IPS-15b (cell line): Measurements from ENCODE around the gene ATOH8.

Experiments
- H3K27me3 ChIP-seq: one replicate; pipeline ENCODE4 v1.6.1; 2013; ENCODE audit warnings: low read length; ENCODE audit not compliant: control insufficient read depth, insufficient read depth
- H3K36me3 ChIP-seq: one replicate; pipeline ENCODE4 v1.6.1; 2013; ENCODE audit warnings: low read length; ENCODE audit not compliant: control insufficient read depth, insufficient read depth
- H3K4me1 ChIP-seq: one replicate; pipeline ENCODE4 v1.6.1; 2013; ENCODE audit warnings: mild to moderate bottlenecking, low read length; ENCODE audit not compliant: control insufficient read depth, insufficient read depth
- H3K4me3 ChIP-seq: one replicate; pipeline ENCODE4 v1.5.1; 2013; ENCODE audit warnings: low read depth, low read length
- H3K9ac ChIP-seq: one replicate; pipeline ENCODE4 v1.6.1; 2013; ENCODE audit warnings: low read depth, mild to moderate bottlenecking, low read length
- H3K9me3 ChIP-seq: one replicate; pipeline ENCODE4 v1.6.1; 2013; ENCODE audit warnings: mild to moderate bottlenecking, low read length; ENCODE audit not compliant: control insufficient read depth, insufficient read depth

Gene ATOH8

DNA sequence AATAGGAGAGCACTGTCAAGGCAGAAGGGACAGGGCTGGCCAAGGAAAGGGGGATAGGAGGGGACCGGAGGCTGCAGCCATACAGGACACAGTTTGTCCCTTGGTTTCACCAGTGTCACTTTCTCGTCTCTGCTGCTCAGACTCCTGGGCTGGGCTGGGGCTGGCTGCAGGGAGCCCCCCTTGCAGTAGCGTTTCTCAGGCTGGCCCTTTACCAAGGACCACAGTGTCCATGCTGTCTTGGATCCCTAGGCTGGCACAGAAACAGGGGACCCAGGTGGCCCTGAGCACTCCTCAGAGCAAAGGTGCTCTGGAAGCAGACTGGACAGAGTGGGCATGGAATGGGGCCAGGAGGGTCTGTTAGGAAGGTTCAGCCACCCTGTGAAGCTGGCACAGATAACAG is 34.8 kb downstream of the ATOH8 start:
- H3K36me3 ChIP-seq: no peaks in the 10 kb centered on the region
- no peaks in the 10 kb centered on the region for H3K4me1 ChIP-seq
- H3K27me3 ChIP-seq: no peaks in the 10 kb centered on the region
- H3K9ac ChIP-seq: no peak overlapping the region
- H3K4me3 ChIP-seq: no peak overlapping the region
- H3K9me3 ChIP-seq: no peaks in the 10 kb centered on the region

DNA sequence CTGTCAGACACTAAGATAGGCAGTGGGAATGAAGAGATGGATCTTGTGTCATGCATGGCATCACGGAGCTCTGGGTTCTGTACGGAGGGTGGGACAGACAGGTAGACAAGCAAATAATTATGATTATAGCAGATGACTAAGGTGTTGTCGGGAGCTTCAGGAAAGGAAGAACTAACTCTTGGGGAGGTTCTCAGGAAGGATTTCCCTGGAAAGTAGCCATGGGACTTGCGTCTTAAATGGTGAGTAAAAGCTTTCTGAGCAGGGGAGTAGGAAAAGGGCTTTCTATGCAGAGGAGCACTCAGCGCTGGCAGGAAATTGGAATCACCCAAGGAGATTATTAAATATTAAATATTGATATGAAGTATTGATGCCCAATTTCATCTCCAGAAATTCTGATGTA is 35.5 kb downstream of the ATOH8 start:
- H3K36me3 ChIP-seq: no peaks in the 10 kb centered on the region
- H3K4me3 ChIP-seq: no peak overlapping the region
- H3K27me3 ChIP-seq: no peaks in the 10 kb centered on the region
- no peaks in the 10 kb centered on the region for H3K4me1 ChIP-seq
- H3K9me3 ChIP-seq: no peaks in the 10 kb centered on the region
- no peak overlapping the region for H3K9ac ChIP-seq

DNA sequence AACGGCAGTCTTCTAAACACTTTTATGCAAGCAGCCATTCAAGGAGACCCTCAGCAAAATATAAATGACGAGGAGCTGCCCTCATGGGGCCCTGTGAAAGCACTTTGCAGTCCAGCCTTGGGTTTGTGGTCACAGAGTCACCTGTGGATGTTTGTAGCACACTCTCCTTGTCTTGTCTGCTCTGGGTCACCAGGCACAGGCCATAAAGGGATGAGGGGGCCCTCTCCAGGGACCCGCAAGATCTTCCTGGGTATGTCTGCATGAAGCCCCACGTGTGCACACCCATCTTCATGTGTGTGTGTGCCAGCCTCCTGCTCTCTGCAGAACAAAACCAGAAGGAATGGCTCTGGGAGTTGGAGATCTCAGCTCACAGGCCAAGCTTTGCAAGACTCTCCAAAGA is 36.2 kb downstream of the ATOH8 start:
- Histone ChIP-seq H3K9me3 (no peaks in the 10 kb centered on the region), H3K9ac (no peak overlapping the region), H3K4me1 (no peaks in the 10 kb centered on the region)

DNA sequence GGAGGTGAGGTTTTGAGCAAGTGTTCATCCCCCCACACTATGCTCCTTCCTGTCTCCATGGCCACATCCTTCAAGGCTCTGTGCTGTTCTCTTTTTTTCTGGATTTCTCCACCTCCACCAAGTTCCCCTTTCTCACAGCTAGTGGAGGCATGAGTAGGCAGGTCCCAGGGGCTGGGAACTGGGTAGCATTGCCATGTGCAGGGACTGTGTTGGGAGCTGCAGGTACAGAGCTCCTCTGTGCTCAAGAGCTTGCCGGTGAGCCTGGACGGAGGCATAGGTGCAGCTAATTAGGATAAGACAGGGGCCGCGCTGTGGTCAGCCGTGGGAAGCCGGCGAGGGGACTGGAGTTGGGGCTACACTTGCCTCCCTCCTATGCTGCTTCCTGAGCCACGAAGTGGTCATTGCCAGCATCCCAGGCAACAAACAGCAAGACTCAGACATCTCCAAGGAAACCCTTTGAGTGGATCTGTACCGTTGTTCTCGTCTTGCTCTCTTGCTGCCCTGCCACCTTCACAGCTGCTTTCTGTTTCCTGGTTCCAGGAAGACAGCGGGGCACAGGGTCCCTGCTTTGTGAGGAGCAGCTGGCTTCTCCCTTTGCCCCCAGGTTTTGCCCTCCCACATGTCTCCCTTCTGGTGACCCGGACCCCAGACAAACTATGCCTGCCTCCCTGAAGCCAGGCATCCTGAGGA is 36.9 kb downstream of the ATOH8 start:
- no peaks in the 10 kb centered on the region for H3K36me3 ChIP-seq
- no peaks in the 10 kb centered on the region for H3K27me3 ChIP-seq
- H3K4me1 ChIP-seq: no peaks in the 10 kb centered on the region
- H3K9ac ChIP-seq: no peak overlapping the region
- no peaks in the 10 kb centered on the region for H3K9me3 ChIP-seq
- H3K4me3 ChIP-seq: no peak overlapping the region

More for the DNA sequence above, 36.2 kb downstream of the ATOH8 start:
- Histone ChIP-seq H3K36me3 (no peaks in the 10 kb centered on the region), H3K27me3 (no peaks in the 10 kb centered on the region), H3K4me3 (no peak overlapping the region)

DNA sequence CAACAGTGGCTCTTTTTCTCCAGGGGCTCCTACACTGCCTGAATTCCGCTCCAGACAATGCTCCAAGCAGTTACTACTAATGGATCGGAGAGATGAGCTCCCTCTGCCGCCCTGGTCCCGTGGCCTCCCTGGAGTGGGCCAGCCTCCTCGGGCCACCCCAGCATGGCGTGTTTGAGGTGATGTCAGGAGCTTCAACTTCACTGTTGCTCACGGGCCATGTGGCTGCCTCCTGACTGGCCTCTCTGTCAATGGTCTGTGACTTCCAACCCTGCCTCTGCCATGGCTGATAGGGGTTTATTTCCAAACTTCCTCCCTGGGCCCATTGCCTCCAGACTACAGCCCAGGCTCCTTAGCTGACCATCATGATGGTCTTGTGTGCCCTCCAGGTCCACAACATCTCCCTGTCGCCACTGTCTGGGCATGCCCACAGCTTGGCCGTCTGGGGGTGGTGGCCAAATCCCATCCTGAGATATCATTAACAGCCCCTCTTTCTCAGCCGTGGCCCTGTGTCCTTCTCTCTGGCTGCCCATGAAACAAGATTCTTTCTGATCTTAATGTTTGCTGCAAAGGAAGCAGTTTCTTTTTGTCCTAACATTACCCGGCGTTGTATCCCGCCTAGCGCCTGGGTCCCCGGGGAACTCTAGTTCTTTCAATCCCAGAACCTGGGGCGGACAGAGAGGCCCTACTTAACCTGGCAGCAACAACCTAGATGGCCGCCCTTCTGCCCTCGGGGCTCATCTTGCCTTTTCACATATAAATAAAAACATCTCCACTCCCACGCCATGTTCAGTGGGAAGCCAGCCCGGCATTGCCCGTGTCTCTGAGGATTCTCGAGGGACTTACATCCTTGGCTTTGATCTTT is 38.1 kb downstream of the ATOH8 start:
- Histone ChIP-seq H3K9ac (no peak overlapping the region), H3K9me3 (no peaks in the 10 kb centered on the region), H3K4me1 (no peaks in the 10 kb centered on the region), H3K27me3 (no peaks in the 10 kb centered on the region), H3K36me3 (no peaks in the 10 kb centered on the region), H3K4me3 (no peak overlapping the region)

DNA sequence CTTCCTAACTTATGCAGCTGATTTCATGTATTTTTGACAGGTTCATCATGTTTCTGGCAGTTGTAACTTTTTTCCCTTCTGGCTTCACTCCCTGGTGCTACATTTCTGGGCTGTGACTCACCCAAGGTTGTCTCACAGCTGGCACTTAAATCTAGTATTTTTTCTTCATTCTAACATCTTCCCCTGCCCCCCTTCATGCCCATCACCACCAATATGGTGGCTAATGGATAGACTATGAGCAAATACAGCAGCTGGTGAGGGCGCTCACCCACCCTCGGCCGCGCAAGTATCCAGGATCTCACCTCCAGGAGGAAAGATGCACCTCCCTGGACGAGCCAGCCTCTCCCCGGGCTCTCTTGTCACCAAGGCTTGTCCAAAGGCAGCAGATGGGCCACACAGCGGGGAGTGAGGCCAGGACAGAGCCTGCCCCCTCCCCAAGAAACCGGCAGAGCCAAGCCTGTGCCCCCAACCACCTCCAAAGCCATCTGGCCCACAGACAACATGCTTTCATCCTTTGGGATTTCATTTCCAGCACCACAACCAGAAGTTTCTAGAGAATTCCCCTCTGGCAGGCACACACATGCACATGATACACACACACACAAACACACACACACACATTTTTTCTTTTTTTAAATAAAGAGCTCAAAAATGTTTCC is 39.1 kb downstream of the ATOH8 start:
- H3K9ac ChIP-seq: no peak overlapping the region
- no peak overlapping the region for H3K4me3 ChIP-seq
- H3K27me3 ChIP-seq: no peaks in the 10 kb centered on the region
- no peaks in the 10 kb centered on the region for H3K4me1 ChIP-seq
- no peaks in the 10 kb centered on the region for H3K36me3 ChIP-seq
- H3K9me3 ChIP-seq: no peaks in the 10 kb centered on the region

DNA sequence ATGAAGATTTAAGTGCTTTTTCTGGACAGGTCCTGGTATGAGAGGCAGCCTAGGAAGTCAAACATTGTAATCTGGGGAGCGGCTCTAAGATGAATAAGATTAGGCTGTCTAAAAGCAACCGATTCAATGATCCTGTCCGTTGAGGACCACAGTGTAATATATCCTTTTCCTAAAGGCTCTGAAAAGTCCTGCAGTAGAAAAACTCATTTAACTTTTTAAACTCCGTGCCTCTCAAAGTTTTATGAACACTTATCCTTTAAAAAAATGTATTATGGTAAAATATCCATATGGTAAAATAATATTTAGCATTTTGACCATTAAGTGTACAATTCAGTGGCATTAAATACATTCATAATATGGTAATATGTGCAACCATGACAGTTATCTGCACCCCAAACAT is 39.8 kb downstream of the ATOH8 start:
- Histone ChIP-seq H3K9ac (no peak overlapping the region), H3K27me3 (no peaks in the 10 kb centered on the region), H3K4me1 (no peaks in the 10 kb centered on the region), H3K4me3 (no peak overlapping the region), H3K9me3 (no peaks in the 10 kb centered on the region), H3K36me3 (no peaks in the 10 kb centered on the region)

DNA sequence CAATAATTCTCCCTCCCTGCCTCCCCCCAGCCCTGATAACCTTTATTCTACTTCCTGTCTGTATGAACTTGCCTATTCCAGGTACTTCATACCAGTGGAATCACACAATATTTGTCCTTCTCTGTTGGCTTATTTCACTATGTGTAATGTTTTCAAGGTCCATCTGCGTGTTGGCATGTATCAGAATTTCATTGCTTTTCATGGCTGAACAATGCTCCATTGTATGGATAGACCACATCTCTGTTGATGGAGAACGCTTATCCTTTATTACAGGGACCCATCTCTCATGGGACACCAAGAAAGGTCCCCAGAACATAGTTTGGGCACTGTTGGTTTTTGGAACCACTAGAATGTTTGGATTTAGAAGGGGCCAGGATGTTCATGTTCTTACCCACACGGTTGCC is 40.2 kb downstream of the ATOH8 start:
- Histone ChIP-seq H3K4me3 (no peak overlapping the region), H3K9ac (no peak overlapping the region), H3K27me3 (no peaks in the 10 kb centered on the region), H3K36me3 (no peaks in the 10 kb centered on the region), H3K4me1 (no peaks in the 10 kb centered on the region), H3K9me3 (no peaks in the 10 kb centered on the region)

DNA sequence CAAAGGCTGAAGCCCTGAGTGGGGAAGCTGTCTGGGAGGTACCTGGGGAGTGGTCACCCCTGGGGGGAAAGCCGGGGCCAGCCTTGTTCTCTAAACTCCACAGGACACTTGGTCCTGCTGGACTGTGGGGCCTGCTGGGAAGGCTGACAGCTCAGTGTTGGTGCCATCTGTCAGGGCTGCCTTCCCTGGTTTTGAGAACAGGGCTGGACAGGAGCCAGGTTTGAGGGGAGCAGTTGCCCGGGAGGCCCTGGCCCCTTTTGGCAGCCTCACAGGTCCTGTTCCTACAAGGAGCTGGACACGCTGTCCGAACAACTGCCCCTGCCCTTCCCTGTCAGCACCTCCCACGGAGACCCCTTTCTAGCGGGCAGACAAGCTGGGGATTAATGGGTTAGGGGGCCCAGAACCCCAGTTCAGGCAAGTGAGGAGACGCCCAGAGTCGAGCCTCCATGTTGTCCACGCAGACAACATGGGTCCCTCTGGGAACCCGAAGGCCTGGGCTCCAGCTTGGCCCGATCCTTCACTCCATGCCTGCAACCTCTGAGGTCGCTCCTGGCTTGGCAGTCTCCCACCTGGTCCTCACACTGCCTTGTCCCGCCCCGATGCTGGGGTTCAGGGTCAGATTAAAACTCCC is 40.8 kb downstream of the ATOH8 start:
- no peaks in the 10 kb centered on the region for H3K27me3 ChIP-seq
- no peak overlapping the region for H3K9ac ChIP-seq
- no peaks in the 10 kb centered on the region for H3K36me3 ChIP-seq
- no peak overlapping the region for H3K4me3 ChIP-seq
- H3K4me1 ChIP-seq: no peaks in the 10 kb centered on the region
- H3K9me3 ChIP-seq: no peaks in the 10 kb centered on the region

DNA sequence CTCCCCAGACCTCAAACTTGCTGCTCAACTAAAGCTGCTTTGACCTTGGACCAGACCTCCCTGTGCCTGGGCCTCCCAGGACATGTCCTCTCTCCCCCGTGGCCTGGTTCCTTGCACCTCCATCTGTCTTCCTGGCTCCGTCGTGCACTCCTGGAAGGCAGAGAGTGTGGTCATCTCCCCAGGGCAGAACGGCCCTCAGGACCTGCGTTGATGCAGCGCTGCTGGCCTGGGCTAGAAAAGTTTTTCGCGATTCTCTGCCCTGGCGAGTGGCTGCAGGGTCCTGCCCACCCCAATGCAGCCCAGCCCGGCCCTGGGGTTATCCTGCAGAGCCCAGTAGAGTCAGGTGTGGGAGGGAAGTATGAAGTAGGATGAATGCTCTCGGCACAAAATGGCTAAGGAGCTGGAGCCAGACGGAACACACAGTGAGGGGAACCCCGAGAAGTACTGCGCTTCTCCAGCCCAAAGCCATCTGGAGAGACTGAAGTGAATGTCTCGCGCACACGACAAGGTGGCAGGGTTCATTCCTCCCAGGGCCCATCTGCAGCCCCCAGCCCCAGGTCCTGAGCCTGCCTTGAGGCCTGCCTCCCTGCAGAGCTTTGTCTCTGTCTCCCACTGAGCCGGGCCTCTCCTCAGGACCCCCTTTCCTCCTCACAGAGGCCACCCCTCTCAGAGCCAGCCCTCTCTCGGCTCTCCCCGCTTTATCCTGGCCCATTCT is 41.7 kb downstream of the ATOH8 start:
- Histone ChIP-seq H3K9me3 (no peaks in the 10 kb centered on the region), H3K4me3 (no peak overlapping the region), H3K27me3 (no peaks in the 10 kb centered on the region), H3K36me3 (no peaks in the 10 kb centered on the region), H3K4me1 (no peaks in the 10 kb centered on the region), H3K9ac (no peak overlapping the region)

DNA sequence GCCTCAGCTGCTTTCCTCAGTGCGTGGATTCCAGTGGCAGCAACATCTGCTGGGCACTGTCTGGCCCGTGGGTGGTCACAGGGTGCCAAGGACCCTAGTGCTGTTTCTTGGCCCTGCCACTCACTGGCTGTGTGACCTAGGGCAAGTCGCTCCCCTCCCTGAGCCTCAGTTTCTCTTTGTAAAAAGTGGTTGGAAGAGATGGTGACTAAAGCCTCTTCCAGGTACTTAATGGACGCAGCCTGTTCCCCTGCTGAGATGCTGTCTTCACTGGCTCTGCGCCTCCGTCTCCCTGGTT is 42.2 kb downstream of the ATOH8 start:
- H3K4me1 ChIP-seq: no peaks in the 10 kb centered on the region
- no peaks in the 10 kb centered on the region for H3K9me3 ChIP-seq
- H3K27me3 ChIP-seq: no peaks in the 10 kb centered on the region
- no peaks in the 10 kb centered on the region for H3K36me3 ChIP-seq
- no peak overlapping the region for H3K4me3 ChIP-seq
- no peak overlapping the region for H3K9ac ChIP-seq
